OCI-LY3 (cell line): ENCODE results near the gene GP1BA.
"Not testable (repeated sequence)": the region's sequence is repeated elsewhere in the genome, so short reads cannot be mapped to it uniquely, and the experiment has no call there.

Experiments
- H2AFZ ChIP-seq: fragments of 200-600, 300-600 bp; shearing (Covaris generic); 2 replicates; pipeline ENCODE4 v1.6.0; 2014; ENCODE audit warnings: antibody characterized with exemption, low read depth, low read length
- H3K27ac ChIP-seq: fragments of 200-600, 300-600 bp; sonication (generic); 2 replicates; pipeline ENCODE4 v1.5.1; 2014; ENCODE audit warnings: mild to moderate bottlenecking, low read length, moderate library complexity, mixed read lengths
- H3K27me3 ChIP-seq: fragments of 200-600, 300-600 bp; sonication (generic); 2 replicates; pipeline ENCODE4 v1.6.1; 2014; ENCODE audit warnings: low read depth, low read length, mixed read lengths
- H3K36me3 ChIP-seq: fragments of 200-600, 300-600 bp; sonication (generic); replicated peaks from 2 replicates; pipeline ENCODE3; 2014; ENCODE audit warnings: low read depth, low read length, mixed read lengths
- H3K4me1 ChIP-seq: fragments of 300-600, 200-600 bp; sonication (generic); 2 replicates; pipeline ENCODE4 v1.6.1; 2014; ENCODE audit warnings: low read length, mixed read lengths
- H3K4me2 ChIP-seq: fragments of 200-600, 300-600 bp; sonication (generic); 2 replicates; pipeline ENCODE4 v1.6.1; 2014; ENCODE audit warnings: low read length, mixed read lengths
- H3K4me3 ChIP-seq: fragments of 300-600, 200-600 bp; sonication (generic); 2 replicates; pipeline ENCODE4 v1.5.1; 2014; ENCODE audit warnings: antibody characterized with exemption, mild to moderate bottlenecking, low read length, moderate library complexity
- H3K79me2 ChIP-seq: fragments of 300-600, 200-600 bp; shearing (Covaris generic); 2 replicates; pipeline ENCODE4 v1.6.1; 2014; ENCODE audit warnings: mild to moderate bottlenecking, low read length, mixed read lengths
- H3K9ac ChIP-seq: fragments of 300-600, 200-600 bp; shearing (Covaris generic); 2 replicates; pipeline ENCODE4 v1.6.0; 2014; ENCODE audit warnings: mild to moderate bottlenecking, low read length, moderate library complexity
- H3K9me3 ChIP-seq: fragments of 200-600, 300-600 bp; shearing (Covaris generic); 2 replicates; pipeline ENCODE4 v1.6.1; 2014; ENCODE audit warnings: low read length, mixed read lengths; ENCODE audit not compliant: insufficient read depth
- H4K20me1 ChIP-seq: fragments of 200-600, 300-600 bp; sonication (generic); 2 replicates; pipeline ENCODE4 v1.6.1; 2016; ENCODE audit warnings: low read length, mixed read lengths; ENCODE audit not compliant: insufficient read depth
- CTCF ChIP-seq: fragments of 200-600, 300-600 bp; sonication (generic); IDR thresholded peaks from 2 replicates; pipeline ENCODE4 v1.5.1; 2014; ENCODE audit warnings: antibody characterized with exemption, low read length, low read depth
- EZH2phosphoT487 ChIP-seq: fragments of 200-600 bp; shearing (Covaris generic); IDR thresholded peaks from 2 replicates; pipeline ENCODE4 v1.6.1; 2018; ENCODE audit warnings: antibody characterized with exemption, mixed run types, low read depth

Gene GP1BA

GRCh38 chr17:4901648-4902344 is 30.3 kb upstream of the GP1BA start:
- Histone ChIP-seq H2AFZ (no peak overlapping the region), H3K9ac (no peak overlapping the region), H3K27ac (no peak overlapping the region), H3K27me3 (no peaks in the 10 kb centered on the region), H3K36me3 (no peaks in the 10 kb centered on the region), H3K4me2 (no peak overlapping the region), H3K9me3 (no peaks in the 10 kb centered on the region), H3K79me2 (no peaks in the 10 kb centered on the region), H3K4me1 (peaks cover 15% of the 10 kb centered on the region), H4K20me1 (no peaks in the 10 kb centered on the region), H3K4me3 (no peak overlapping the region)
- TF ChIP-seq CTCF (no peak), EZH2phosphoT487 (no peak)

GRCh38 chr17:4902540-4902939 is 29.5 kb upstream of the GP1BA start:
- Histone ChIP-seq H2AFZ (no peak overlapping the region), H3K4me3 (no peak overlapping the region), H3K4me2 (no peak overlapping the region), H3K36me3 (no peaks in the 10 kb centered on the region), H3K27me3 (no peaks in the 10 kb centered on the region), H4K20me1 (no peaks in the 10 kb centered on the region), H3K4me1 (peaks cover 15% of the 10 kb centered on the region), H3K9ac (no peak overlapping the region), H3K27ac (no peak overlapping the region), H3K79me2 (no peaks in the 10 kb centered on the region), H3K9me3 (no peaks in the 10 kb centered on the region)
- no peak for TF ChIP-seq EZH2phosphoT487
- TF ChIP-seq CTCF = no peak

GRCh38 chr17:4903051-4903818 is 28.8 kb upstream of the GP1BA start, which contains the start of gene CHRNE:
CHRNE (minus strand) TSS chr17:4903098; CDS start chr17:4903063, 35 bp downstream.
- Histone ChIP-seq H3K27me3 (no peaks in the 10 kb centered on the region), H3K36me3 (no peaks in the 10 kb centered on the region), H3K9me3 (no peaks in the 10 kb centered on the region), H3K4me3 (no peak within 1 kb of the TSS; the same call in 1 of the 2 replicates), H3K4me1 (peaks cover 15% of the 10 kb centered on the region), H3K27ac (no peak within 1 kb of the TSS), H3K4me2 (peak within 1 kb of the TSS; percentile 34), H3K79me2 (no peaks in the 10 kb centered on the region), H2AFZ (no peak within 1 kb of the TSS), H4K20me1 (no peaks in the 10 kb centered on the region), H3K9ac (no peak within 1 kb of the TSS)
- TF ChIP-seq EZH2phosphoT487 (no peak), CTCF (peak; percentile 63)

DNA sequence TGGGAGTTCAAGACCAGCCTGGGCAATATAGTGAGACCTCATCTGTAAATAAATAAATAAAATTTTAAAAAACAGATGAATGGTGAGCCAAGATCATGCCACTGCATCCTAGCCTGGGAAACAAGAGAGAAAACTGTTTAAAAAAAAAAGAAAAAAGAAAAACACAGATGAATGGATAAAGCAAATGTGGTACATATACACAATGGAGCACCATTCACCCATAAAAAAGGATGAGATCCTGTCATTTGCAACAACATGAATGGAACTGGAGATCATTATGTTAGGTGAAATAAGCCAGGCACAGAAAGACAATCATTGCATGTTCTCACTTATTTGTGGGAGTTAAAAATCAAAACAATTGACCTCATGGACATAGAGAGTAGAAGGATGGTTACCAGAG is 25.4 kb upstream of the GP1BA start:
- H3K27me3 ChIP-seq, H3K9me3 ChIP-seq, H3K36me3 ChIP-seq, H3K4me3 ChIP-seq, H3K27ac ChIP-seq, H3K9ac ChIP-seq, H4K20me1 ChIP-seq, H2AFZ ChIP-seq, H3K79me2 ChIP-seq, H3K4me2 ChIP-seq: not testable (repeated sequence)
- H3K4me1 ChIP-seq = peaks cover 15% of the 10 kb centered on the region
